SK-N-SH (cell line): ENCODE results near the gene CMBL. TPM values are rescaled to one million over a fixed set of nuclear protein-coding genes. Genes with fewer than 3 reads are reported as not detected.

Experiments
- CTCF ChIA-PET: fragments of 300-600, 350-600 bp; formaldehyde crosslinking; extraction: SDS; loops from one replicate; lab custom pipeline; 2021; lab: Yijun Ruan, JAX
- POLR2A ChIA-PET: fragments of 350-600 bp; sonication (Branson Sonifier 250); formaldehyde crosslinking; extraction: SDS; loops from one replicate; lab custom pipeline; 2020; ENCODE audit warnings: antibody characterized with exemption, inconsistent platforms; lab: Yijun Ruan, JAX
- DNase-seq: peaks from one replicate; pipeline ENCODE4 v3.0.0; 2012
- H2AFZ ChIP-seq: fragments of 200-600 bp; sonication (generic); 2 replicates; pipeline ENCODE4 v1.8.1; 2016; ENCODE audit warnings: antibody characterized with exemption, mild to moderate bottlenecking, low read depth
- H3F3A ChIP-seq: fragments of 200-600 bp; sonication (generic); replicated peaks from 2 replicates; pipeline ENCODE3; 2016; ENCODE audit warnings: antibody characterized with exemption, mild to moderate bottlenecking; ENCODE audit not compliant: insufficient read depth
- H3K27ac ChIP-seq, 2 experiments: fragments of 200-500 bp in 1 of 2; fragments of 200-600 bp in 1 of 2; sonication (Bioruptor generic) in 1 of 2; sonication (generic), shearing (Covaris generic) in 1 of 2; 2 replicates each; pipeline versions ENCODE4 v1.5.1 to v1.6.1; 2014 to 2016; ENCODE audit warnings: low read depth in 2 of 2, inconsistent platforms in 1 of 2, low read length in 1 of 2, mild to moderate bottlenecking in 1 of 2, mixed read lengths in 1 of 2
- H3K27me3 ChIP-seq: fragments of 200-600 bp; sonication (generic), shearing (Covaris generic); 2 replicates; pipeline ENCODE4 v1.6.1; 2016; ENCODE audit warnings: mixed run types; ENCODE audit not compliant: insufficient read depth
- H3K36me3 ChIP-seq, 2 experiments: fragments of 200-500 bp in 1 of 2; fragments of 200-600 bp in 1 of 2; sonication (Bioruptor generic) in 1 of 2; sonication (generic) in 1 of 2; replicated peaks in 1 of 2; 2 replicates each; pipeline versions ENCODE3 to v1.5.1; 2014 to 2016; ENCODE audit warnings: low read length in 1 of 2, mild to moderate bottlenecking in 1 of 2; ENCODE audit not compliant: insufficient read depth in 2 of 2, control insufficient read depth in 1 of 2
- H3K4me1 ChIP-seq, 2 experiments: fragments of 200-500 bp in 1 of 2; fragments of 200-600 bp in 1 of 2; sonication (Bioruptor generic) in 1 of 2; sonication (generic), shearing (Covaris generic) in 1 of 2; 2 replicates each; pipeline versions ENCODE4 v1.5.1 to v1.6.1; 2014 to 2016; ENCODE audit warnings: low read depth in 1 of 2, low read length in 1 of 2, mixed run types in 1 of 2; ENCODE audit not compliant: insufficient read depth in 2 of 2, control insufficient read depth in 1 of 2
- H3K4me2 ChIP-seq: fragments of 200-600 bp; sonication (generic), shearing (Covaris generic); 2 replicates; pipeline ENCODE4 v1.6.1; 2017; ENCODE audit warnings: mixed run types
- H3K4me3 ChIP-seq, 2 experiments: fragments of 200-500 bp in 1 of 2; fragments of 200-600 bp in 1 of 2; sonication (Bioruptor generic) in 1 of 2; sonication (generic), shearing (Covaris generic) in 1 of 2; 2 replicates each; pipeline versions ENCODE4 v1.5.1 to v1.8.1; 2014 to 2016; ENCODE audit warnings: low read depth in 2 of 2, inconsistent platforms in 1 of 2, low read length in 1 of 2, mild to moderate bottlenecking in 1 of 2, mixed read lengths in 1 of 2, moderate library complexity in 1 of 2
- H3K79me2 ChIP-seq: fragments of 200-600 bp; sonication (generic); 2 replicates; pipeline ENCODE4 v1.8.1; 2017; ENCODE audit warnings: mild to moderate bottlenecking; ENCODE audit not compliant: insufficient read depth
- H3K9ac ChIP-seq: fragments of 200-600 bp; sonication (generic); 2 replicates; pipeline ENCODE4 v1.6.1; 2017; ENCODE audit warnings: mixed run types
- H3K9me2 ChIP-seq: fragments of 200-600 bp; sonication (generic); 2 replicates; pipeline ENCODE4 v1.6.1; 2017; ENCODE audit warnings: mixed run types
- H3K9me3 ChIP-seq: fragments of 200-600 bp; sonication (generic); 2 replicates; pipeline ENCODE4 v1.6.1; 2017; ENCODE audit warnings: mixed run types, mild to moderate bottlenecking, moderate library complexity
- H4K20me1 ChIP-seq: fragments of 200-600 bp; sonication (generic); 2 replicates; pipeline ENCODE4 v1.6.1; 2017; ENCODE audit warnings: mild to moderate bottlenecking, mixed run types; ENCODE audit not compliant: insufficient read depth
- ELF1 ChIP-seq: IDR thresholded peaks from 2 replicates; pipeline ENCODE4 v1.4.0; 2012
- JUND ChIP-seq: IDR thresholded peaks from 2 replicates; pipeline ENCODE4 v1.4.0; 2012
- MXI1 ChIP-seq: IDR thresholded peaks from 2 replicates; pipeline ENCODE4 v1.6.1; 2012; ENCODE audit warnings: mild to moderate bottlenecking, low read depth, low read length, improper control_type of control experiment
- RAD21 ChIP-seq: IDR thresholded peaks from 2 replicates; pipeline ENCODE4 v1.6.1; 2012; ENCODE audit warnings: mild to moderate bottlenecking, low read length
- RXRA ChIP-seq: IDR thresholded peaks from 2 replicates; pipeline ENCODE4 v1.4.0; 2012; ENCODE audit warnings: low read depth, mild to moderate bottlenecking, borderline replicate concordance
- SIN3A ChIP-seq: IDR thresholded peaks from 2 replicates; pipeline ENCODE4 v1.6.1; 2012; ENCODE audit warnings: low read depth, mild to moderate bottlenecking, low read length, moderate library complexity, borderline replicate concordance
- TAF1 ChIP-seq: IDR thresholded peaks from 2 replicates; pipeline ENCODE4 v1.6.1; 2012; ENCODE audit warnings: low read depth, mild to moderate bottlenecking, low read length, moderate library complexity, borderline replicate concordance
- YY1 ChIP-seq: IDR thresholded peaks from 2 replicates; pipeline ENCODE4 v1.4.0; 2012; ENCODE audit warnings: low read depth, mild to moderate bottlenecking
- WGBS: methylation state at CpG from one replicate; pipeline ENCODE4 v1.1.6; 2017; ENCODE audit warnings: low lambda C conversion rate; 5-methylcytosine and 5-hydroxymethylcytosine counted together
- polyA plus RNA-seq, 3 experiments: library from polyadenylated mRNA; depleted of rRNA; stranded (reverse); fragments of >200 nt; gene quantifications; 2 replicates each; pipeline ENCODE4 v1.2.3, GENCODE V29; 2012
- TF ChIP-seq, protein P1 (sequence below): fragments of 200-600 bp; sonication (generic); IDR thresholded peaks from 2 replicates; pipeline ENCODE4 v1.6.1; 2017; ENCODE audit warnings: antibody characterized with exemption, mild to moderate bottlenecking, moderate library complexity
- TF ChIP-seq, protein P2 (sequence below): IDR thresholded peaks from 2 replicates; pipeline ENCODE4 v1.4.0; 2012; ENCODE audit warnings: low read depth, borderline replicate concordance
- TF ChIP-seq, protein P3 (sequence below): fragments of 150-350 bp; IDR thresholded peaks from 2 replicates; pipeline ENCODE4 v1.6.1; 2017; ENCODE audit warnings: antibody characterized with exemption, low read length, low read depth, borderline replicate concordance
- TF ChIP-seq, protein P4 (sequence below): IDR thresholded peaks from 2 replicates; pipeline ENCODE4 v1.4.0; 2012; ENCODE audit warnings: low read depth

Gene CMBL
- polyA plus RNA-seq, 1 of the 3 experiments (the other 2 are of a cell fraction) = 61.0 TPM

DNA sequence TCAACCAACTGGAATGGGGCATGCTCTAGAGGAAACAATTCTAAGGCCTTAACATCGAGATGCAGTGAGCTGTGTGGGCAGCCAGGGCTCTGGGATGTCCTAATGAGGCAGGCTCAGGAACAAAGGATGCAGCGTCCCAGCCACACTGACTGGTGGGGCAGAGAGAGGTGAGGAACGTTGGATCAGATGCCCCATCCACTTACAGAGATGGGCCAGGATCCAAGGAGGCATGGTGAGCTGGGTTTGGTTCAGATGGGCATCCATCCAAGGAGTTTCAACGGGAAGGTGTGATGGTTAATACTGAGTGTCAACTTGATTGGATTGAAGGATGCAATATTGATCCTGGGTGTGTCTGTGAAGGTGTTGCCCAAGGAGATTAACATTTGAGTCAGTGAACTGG, 30.3 kb upstream of the CMBL start:
- Histone ChIP-seq H3K9me2 (no peaks in the 10 kb centered on the region), H3K4me1 (peaks cover 0 to 18% of the 10 kb centered on the region in 2 experiments; a peak in 1 of 4 replicates), H3K79me2 (no peaks in the 10 kb centered on the region), H3K27ac (no peak overlapping the region), H3K9me3 (no peaks in the 10 kb centered on the region), H3K36me3 (no peaks in the 10 kb centered on the region), H3K4me2 (no peak overlapping the region), H3K4me3 (no peak overlapping the region), H3F3A (no peaks in the 10 kb centered on the region), H2AFZ (no peak overlapping the region), H3K9ac (no peak overlapping the region), H4K20me1 (no peaks in the 10 kb centered on the region), H3K27me3 (no peaks in the 10 kb centered on the region)
- no peak for TF ChIP-seq MXI1
- TF ChIP-seq TAF1 = no peak
- TF ChIP-seq RAD21 = no peak
- no peak for TF ChIP-seq ELF1
- TF ChIP-seq, protein P1, sequence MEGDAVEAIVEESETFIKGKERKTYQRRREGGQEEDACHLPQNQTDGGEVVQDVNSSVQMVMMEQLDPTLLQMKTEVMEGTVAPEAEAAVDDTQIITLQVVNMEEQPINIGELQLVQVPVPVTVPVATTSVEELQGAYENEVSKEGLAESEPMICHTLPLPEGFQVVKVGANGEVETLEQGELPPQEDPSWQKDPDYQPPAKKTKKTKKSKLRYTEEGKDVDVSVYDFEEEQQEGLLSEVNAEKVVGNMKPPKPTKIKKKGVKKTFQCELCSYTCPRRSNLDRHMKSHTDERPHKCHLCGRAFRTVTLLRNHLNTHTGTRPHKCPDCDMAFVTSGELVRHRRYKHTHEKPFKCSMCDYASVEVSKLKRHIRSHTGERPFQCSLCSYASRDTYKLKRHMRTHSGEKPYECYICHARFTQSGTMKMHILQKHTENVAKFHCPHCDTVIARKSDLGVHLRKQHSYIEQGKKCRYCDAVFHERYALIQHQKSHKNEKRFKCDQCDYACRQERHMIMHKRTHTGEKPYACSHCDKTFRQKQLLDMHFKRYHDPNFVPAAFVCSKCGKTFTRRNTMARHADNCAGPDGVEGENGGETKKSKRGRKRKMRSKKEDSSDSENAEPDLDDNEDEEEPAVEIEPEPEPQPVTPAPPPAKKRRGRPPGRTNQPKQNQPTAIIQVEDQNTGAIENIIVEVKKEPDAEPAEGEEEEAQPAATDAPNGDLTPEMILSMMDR = no peak
- TF ChIP-seq SIN3A = no peak
- TF ChIP-seq, protein P2, sequence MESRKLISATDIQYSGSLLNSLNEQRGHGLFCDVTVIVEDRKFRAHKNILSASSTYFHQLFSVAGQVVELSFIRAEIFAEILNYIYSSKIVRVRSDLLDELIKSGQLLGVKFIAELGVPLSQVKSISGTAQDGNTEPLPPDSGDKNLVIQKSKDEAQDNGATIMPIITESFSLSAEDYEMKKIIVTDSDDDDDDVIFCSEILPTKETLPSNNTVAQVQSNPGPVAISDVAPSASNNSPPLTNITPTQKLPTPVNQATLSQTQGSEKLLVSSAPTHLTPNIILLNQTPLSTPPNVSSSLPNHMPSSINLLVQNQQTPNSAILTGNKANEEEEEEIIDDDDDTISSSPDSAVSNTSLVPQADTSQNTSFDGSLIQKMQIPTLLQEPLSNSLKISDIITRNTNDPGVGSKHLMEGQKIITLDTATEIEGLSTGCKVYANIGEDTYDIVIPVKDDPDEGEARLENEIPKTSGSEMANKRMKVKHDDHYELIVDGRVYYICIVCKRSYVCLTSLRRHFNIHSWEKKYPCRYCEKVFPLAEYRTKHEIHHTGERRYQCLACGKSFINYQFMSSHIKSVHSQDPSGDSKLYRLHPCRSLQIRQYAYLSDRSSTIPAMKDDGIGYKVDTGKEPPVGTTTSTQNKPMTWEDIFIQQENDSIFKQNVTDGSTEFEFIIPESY = no peak
- no peak for TF ChIP-seq JUND
- TF ChIP-seq, protein P3, sequence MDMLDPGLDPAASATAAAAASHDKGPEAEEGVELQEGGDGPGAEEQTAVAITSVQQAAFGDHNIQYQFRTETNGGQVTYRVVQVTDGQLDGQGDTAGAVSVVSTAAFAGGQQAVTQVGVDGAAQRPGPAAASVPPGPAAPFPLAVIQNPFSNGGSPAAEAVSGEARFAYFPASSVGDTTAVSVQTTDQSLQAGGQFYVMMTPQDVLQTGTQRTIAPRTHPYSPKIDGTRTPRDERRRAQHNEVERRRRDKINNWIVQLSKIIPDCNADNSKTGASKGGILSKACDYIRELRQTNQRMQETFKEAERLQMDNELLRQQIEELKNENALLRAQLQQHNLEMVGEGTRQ = no peak
- TF ChIP-seq, protein P4, sequence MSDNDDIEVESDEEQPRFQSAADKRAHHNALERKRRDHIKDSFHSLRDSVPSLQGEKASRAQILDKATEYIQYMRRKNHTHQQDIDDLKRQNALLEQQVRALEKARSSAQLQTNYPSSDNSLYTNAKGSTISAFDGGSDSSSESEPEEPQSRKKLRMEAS = no peak
- no peak for TF ChIP-seq YY1
- ChIA-PET CTCF (no interaction called here), POLR2A (no interaction called here)
- DNase-seq = no peak
- 62% methylated on average over 4 of the region's 4 CpGs for WGBS

DNA sequence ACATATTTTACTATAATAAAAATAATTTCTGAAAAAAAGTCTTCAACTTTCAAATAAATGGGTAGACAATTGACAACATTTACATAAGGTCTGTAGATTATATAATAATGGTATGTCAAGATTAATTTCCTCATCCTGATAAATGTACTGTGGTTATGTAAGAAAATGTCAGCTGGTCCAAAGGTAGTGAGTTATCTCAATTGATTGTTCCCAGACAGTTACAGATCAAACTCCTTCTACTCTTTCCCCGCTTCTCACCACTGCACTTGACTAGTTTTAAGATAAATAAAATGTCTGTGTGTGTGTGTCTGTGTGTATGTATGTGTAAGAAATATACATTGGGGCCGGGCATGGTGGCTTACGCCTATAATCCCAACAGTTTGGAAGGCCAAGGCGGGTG, 29.4 kb upstream of the CMBL start:
- no peaks in the 10 kb centered on the region for H3F3A ChIP-seq
- no peaks in the 10 kb centered on the region for H3K9me2 ChIP-seq
- H3K27ac ChIP-seq = no peak overlapping the region
- H3K4me3 ChIP-seq = no peak overlapping the region
- no peaks in the 10 kb centered on the region for H3K36me3 ChIP-seq
- no peaks in the 10 kb centered on the region for H4K20me1 ChIP-seq
- H3K9me3 ChIP-seq = no peaks in the 10 kb centered on the region
- H2AFZ ChIP-seq = no peak overlapping the region
- CTCF ChIA-PET = no interaction called here
- POLR2A ChIA-PET = no interaction called here
- DNase-seq = no peak
- H3K27me3 ChIP-seq = no peaks in the 10 kb centered on the region
- H3K9ac ChIP-seq = no peak overlapping the region
- H3K4me1 ChIP-seq = peaks cover 0 to 18% of the 10 kb centered on the region in 2 experiments; a peak in 1 of 4 replicates
- no peaks in the 10 kb centered on the region for H3K79me2 ChIP-seq
- no peak overlapping the region for H3K4me2 ChIP-seq
- no peak for TF ChIP-seq RXRA
- 94% methylated on average over 4 of the region's 4 CpGs for WGBS
